HG03097 (cell line): Measurements from ENCODE around the gene PPP2R5D.
"Not testable (repeated sequence)": the region's sequence is repeated elsewhere in the genome, so short reads cannot be mapped to it uniquely, and the experiment has no call there.

ENCODE experiments used
- ATAC-seq: cut with Tn5 transposase; IDR thresholded peaks from one replicate; pipeline ENCODE4 v1.9.1; 2021; ENCODE audit not compliant: unreplicated experiment, low FRiP score

The PPP2R5D gene

GRCh38 chr6:43021270-43022047 is 37.1 kb downstream of the PPP2R5D start, which contains the start of gene RRP36:
Gene RRP36, plus strand, starts transcription at chr6:43021623. Its CDS starts 32 bp downstream, at chr6:43021655.
- no peak for ATAC-seq

- no peak for ATAC-seq
Measured at GRCh38 chr6:43024436-43024835, 40.1 kb downstream of the PPP2R5D start.

GRCh38 chr6:43026365-43026764 is 42.0 kb downstream of the PPP2R5D start:
- no peak for ATAC-seq

GRCh38 chr6:43029120-43029519 is 44.8 kb downstream of the PPP2R5D start:
- ATAC-seq: no peak

- no peak for ATAC-seq
Measured at GRCh38 chr6:43032326-43032725, 48.0 kb downstream of the PPP2R5D start.

GRCh38 chr6:43033496-43034189 is 49.3 kb downstream of the PPP2R5D start:
- ATAC-seq: no peak

GRCh38 chr6:43034190-43034525 is 49.8 kb downstream of the PPP2R5D start:
- no peak for ATAC-seq

- no peak for ATAC-seq
Measured at GRCh38 chr6:43035495-43036194, 51.3 kb downstream of the PPP2R5D start.

- ATAC-seq: no peak
Measured at GRCh38 chr6:43036712-43037111, 52.3 kb downstream of the PPP2R5D start.

GRCh38 chr6:43037197-43037596 is 52.8 kb downstream of the PPP2R5D start:
- no peak for ATAC-seq

- ATAC-seq: no peak
Measured at GRCh38 chr6:43037706-43038105, 53.3 kb downstream of the PPP2R5D start.

GRCh38 chr6:43038727-43039126 is 54.4 kb downstream of the PPP2R5D start:
- no peak for ATAC-seq

GRCh38 chr6:43040542-43041257 is 56.3 kb downstream of the PPP2R5D start:
- no peak for ATAC-seq

GRCh38 chr6:43041475-43041874 is 57.1 kb downstream of the PPP2R5D start:
- not testable (repeated sequence) for ATAC-seq

GRCh38 chr6:43043310-43043709 is 58.9 kb downstream of the PPP2R5D start:
- ATAC-seq: no peak

GRCh38 chr6:43045371-43045930 is 61.1 kb downstream of the PPP2R5D start:
- no peak for ATAC-seq

GRCh38 chr6:43047998-43048397 is 63.6 kb downstream of the PPP2R5D start:
- no peak for ATAC-seq

- ATAC-seq: no peak
Measured at GRCh38 chr6:43050981-43051380, 66.6 kb downstream of the PPP2R5D start.

- ATAC-seq: no peak
Measured at GRCh38 chr6:43052225-43052841, 68.0 kb downstream of the PPP2R5D start.
